HFF-Myc (cell line): Measurements from ENCODE around the gene GSTA5.
"Not testable (repeated sequence)": the region's sequence is repeated elsewhere in the genome, so short reads cannot be mapped to it uniquely, and the experiment has no call there.

ENCODE experiments used
- DNase-seq: peaks from one replicate; pipeline ENCODE4 v3.0.0-alpha.2; 2011; ENCODE audit warnings: low read depth; ENCODE audit errors: extremely low read depth
- H3K4me3 ChIP-seq: replicated peaks from 2 replicates; pipeline ENCODE4 v1.5.1; 2011; ENCODE audit warnings: low read depth, mild to moderate bottlenecking, control low read depth, low read length
- TF ChIP-seq, protein P1 (sequence below): IDR thresholded peaks from 2 replicates; pipeline ENCODE4 v1.5.1; 2012; ENCODE audit warnings: mild to moderate bottlenecking, low read depth, low read length, control low read depth; ENCODE audit errors: missing control alignments

The GSTA5 gene

DNA sequence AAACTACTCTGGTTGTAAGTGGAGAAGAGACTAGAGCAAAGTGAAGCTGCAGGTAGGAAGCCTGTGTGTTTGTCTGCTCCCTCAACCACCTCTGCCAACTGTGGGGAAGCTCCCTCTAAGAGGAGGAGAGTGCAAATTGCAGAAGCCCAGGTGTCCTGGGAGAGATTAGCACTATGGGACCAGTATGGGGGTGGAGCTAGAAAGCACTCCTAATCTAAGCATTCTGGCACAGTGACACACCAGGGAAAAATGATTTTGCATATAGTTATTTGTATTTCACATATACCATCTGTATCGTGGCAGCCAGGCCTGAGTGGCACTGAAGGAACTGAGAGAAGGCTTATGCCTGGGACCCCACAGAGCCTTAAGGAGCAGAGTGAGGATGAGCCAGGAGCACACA, 49.8 kb downstream of the GSTA5 start:
- DNase-seq = no peak
- TF ChIP-seq, protein P1, sequence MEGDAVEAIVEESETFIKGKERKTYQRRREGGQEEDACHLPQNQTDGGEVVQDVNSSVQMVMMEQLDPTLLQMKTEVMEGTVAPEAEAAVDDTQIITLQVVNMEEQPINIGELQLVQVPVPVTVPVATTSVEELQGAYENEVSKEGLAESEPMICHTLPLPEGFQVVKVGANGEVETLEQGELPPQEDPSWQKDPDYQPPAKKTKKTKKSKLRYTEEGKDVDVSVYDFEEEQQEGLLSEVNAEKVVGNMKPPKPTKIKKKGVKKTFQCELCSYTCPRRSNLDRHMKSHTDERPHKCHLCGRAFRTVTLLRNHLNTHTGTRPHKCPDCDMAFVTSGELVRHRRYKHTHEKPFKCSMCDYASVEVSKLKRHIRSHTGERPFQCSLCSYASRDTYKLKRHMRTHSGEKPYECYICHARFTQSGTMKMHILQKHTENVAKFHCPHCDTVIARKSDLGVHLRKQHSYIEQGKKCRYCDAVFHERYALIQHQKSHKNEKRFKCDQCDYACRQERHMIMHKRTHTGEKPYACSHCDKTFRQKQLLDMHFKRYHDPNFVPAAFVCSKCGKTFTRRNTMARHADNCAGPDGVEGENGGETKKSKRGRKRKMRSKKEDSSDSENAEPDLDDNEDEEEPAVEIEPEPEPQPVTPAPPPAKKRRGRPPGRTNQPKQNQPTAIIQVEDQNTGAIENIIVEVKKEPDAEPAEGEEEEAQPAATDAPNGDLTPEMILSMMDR = no peak

DNA sequence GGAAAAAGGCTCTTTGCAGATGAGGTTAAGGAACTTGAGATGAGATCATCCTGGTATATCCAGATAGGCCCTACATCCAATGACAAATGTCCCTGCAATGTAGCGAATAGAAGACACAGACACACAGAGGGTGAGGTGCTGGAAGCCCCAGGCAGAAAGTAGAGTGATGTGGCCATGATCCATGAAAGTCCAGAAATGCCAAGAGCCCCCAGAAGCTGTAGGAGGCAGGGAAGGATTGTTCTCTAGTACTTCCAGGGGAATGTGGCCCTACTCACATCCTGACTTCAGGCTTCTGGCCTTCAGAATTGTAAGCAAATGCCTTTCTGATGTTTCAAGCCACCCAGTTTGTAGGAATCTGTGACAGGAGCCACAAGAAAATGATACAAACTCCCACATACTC, 51.0 kb downstream of the GSTA5 start:
- DNase-seq, H3K4me3 ChIP-seq: not testable (repeated sequence)

More for the DNA sequence above, 49.8 kb downstream of the GSTA5 start:
- H3K4me3 ChIP-seq = no peak overlapping the region

DNA sequence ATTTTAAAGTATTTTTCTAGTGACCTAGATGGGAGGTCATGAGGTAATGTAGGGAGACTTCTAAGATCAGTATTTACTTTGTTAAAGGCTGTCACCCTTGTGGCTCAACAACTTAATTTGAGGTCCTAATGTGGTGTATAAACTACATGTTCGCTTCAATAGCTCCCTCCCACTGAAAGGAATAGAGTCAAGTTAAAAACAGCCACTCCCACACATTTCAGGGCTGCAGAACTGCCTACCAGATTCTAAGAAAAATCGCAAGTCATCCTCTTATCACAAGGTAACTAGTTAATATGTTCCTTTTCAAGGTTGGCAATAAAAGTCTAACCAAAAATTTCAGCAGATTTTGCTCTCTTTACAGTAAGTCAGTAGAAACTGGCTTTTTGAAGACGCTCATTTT, 52.1 kb downstream of the GSTA5 start:
- H3K4me3 ChIP-seq = no peak overlapping the region
- DNase-seq = no peak
- TF ChIP-seq, protein P1 = no peak

DNA sequence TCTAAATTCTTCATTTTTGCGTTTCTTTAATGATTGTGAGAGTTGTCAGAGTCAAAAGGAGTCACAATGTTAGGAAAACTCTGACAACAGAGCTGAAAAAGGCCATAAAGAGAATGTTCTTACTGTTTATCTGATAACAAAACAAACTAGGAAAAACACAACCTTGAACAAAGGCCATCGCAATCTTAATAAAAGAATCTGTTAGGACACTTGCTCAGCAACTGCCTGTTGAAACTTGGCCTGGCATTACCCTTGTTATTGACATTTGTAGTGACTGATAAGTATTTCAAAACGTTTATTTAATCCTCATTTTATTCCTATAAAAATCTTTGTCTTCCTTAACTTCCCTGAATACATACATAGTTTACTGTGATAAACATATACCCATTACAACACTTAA, 52.7 kb downstream of the GSTA5 start:
- H3K4me3 ChIP-seq = no peak overlapping the region
- DNase-seq = no peak
- TF ChIP-seq, protein P1 = no peak

DNA sequence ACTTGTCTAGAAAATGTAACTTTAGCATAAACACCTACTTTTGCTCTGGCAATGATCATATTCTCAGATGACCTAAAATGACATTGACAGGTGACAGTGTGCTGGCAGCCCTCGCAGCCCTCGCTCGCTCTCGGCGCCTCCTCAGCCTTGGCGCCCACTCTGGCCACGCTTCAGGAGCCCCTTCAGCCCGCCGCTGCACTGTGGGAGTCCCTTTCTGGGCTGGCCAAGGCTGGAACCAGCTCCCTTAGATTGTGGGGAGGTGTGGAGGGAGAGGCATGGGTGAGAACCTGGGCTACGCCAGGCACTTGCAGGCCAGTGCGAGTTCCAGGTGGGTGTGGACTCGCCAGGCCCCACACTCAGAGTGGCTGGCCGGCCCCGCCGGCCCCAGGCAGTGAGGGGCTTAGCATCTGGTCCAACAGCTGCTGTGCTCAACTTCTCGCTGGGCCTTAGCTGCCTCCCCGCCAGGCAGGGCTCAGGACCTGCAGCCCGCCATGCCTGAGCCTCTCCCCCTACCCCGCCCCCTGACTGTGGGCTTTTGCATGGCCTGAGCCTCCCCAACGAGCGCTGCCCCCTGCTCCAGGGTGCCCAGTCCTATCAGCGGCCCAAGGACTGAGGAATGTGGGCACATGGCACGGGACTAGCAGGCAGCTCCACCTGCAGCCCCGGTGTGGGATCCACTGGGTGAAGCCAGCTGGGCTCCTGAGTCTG, 54.2 kb downstream of the GSTA5 start:
- TF ChIP-seq, protein P1 = no peak
- H3K4me3 ChIP-seq = no peak overlapping the region
- DNase-seq = no peak

DNA sequence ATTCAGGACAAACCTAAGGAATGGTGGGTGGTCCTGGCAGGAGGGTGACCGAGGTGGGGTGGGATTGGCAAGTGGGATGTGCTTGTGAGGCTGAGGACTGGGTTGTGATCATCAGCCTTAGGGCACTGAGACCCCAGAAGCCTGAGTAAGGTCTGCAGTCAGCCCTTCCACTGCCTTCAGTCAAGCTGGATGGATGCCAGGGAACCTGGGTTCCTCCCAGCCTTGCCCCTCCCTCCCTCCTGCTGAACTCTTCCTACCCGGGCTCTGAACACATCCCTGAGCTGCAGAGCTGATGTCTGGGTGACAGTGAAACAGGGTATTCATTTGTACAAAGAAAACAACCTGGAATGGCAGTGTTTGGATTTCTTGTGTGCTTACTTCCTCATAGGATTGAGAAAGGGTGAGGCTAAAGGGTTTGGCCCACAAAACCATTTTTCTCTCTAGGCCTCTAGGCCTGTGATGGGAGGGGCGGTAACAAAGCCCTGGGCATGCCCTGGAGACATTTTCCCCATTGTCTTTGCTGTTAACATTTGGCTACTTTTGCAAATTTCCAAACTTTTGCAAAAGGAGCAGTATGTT, 57.8 kb downstream of the GSTA5 start:
- H3K4me3 ChIP-seq, DNase-seq: not testable (repeated sequence)

DNA sequence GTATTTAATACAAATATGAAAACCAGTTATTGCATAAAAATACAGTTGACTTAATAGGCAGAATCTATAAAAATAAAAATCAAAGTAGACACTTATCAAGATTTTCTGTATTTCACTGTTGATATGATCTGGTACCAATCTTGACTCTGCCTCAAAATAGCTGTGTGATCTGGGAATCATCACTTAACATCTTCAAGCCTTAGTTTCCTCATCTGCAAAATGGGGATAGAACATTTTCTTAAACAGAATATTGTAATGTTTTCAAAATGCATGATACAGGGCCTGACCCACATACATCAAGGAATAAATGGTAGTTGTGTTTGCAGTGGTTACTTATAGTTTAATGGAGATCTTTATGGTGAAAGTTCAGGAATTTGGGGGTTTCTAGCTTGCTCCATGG, 58.4 kb downstream of the GSTA5 start:
- not testable (repeated sequence) for H3K4me3 ChIP-seq, DNase-seq
